H9 (cell line): ENCODE results near the gene JCHAIN. TPM values are rescaled to one million over a fixed set of nuclear protein-coding genes. Genes with fewer than 3 reads are reported as not detected.

Experiments used
- DNase-seq: peaks from one replicate; pipeline ENCODE4 v3.0.0-alpha.2; 2017
- H2AFZ ChIP-seq: one replicate; pipeline ENCODE4 v1.6.1; 2013; ENCODE audit warnings: mild to moderate bottlenecking, low read length, control low read depth, moderate library complexity
- H2AK5ac ChIP-seq: 2 replicates; pipeline ENCODE4 v1.6.1; 2013; ENCODE audit warnings: low read length, control low read depth, mixed read lengths; ENCODE audit not compliant: insufficient read length
- H2BK120ac ChIP-seq: one replicate; pipeline ENCODE4 v1.6.1; 2013; ENCODE audit warnings: low read depth, mild to moderate bottlenecking, low read length, control low read depth, inconsistent platforms; ENCODE audit not compliant: poor library complexity, severe bottlenecking
- H2BK12ac ChIP-seq: 2 replicates; pipeline ENCODE4 v1.6.1; 2013; ENCODE audit warnings: low read length, control low read depth, mixed read lengths, low read depth; ENCODE audit not compliant: insufficient read length
- H2BK15ac ChIP-seq: 2 replicates; pipeline ENCODE4 v1.6.1; 2013; ENCODE audit warnings: low read depth, low read length, control low read depth
- H2BK20ac ChIP-seq: one replicate; pipeline ENCODE4 v1.6.1; 2013; ENCODE audit warnings: low read depth, mild to moderate bottlenecking, low read length, control low read depth, inconsistent platforms; ENCODE audit not compliant: poor library complexity, severe bottlenecking
- H2BK5ac ChIP-seq: 2 replicates; pipeline ENCODE4 v1.6.1; 2013; ENCODE audit warnings: low read length, control low read depth, mixed read lengths; ENCODE audit not compliant: insufficient read length
- H3K14ac ChIP-seq: 2 replicates; pipeline ENCODE4 v1.6.1; 2013; ENCODE audit warnings: low read length, control low read depth; ENCODE audit not compliant: insufficient read depth
- H3K18ac ChIP-seq: 2 replicates; pipeline ENCODE4 v1.6.1; 2013; ENCODE audit warnings: low read depth, mild to moderate bottlenecking, mixed read lengths, low read length, control low read depth; ENCODE audit not compliant: insufficient read length
- H3K23ac ChIP-seq: 2 replicates; pipeline ENCODE4 v1.6.1; 2013; ENCODE audit warnings: low read length, control low read depth, mixed read lengths, low read depth; ENCODE audit not compliant: insufficient read length
- H3K23me2 ChIP-seq: 2 replicates; pipeline ENCODE4 v1.6.1; 2013; ENCODE audit warnings: low read depth, mild to moderate bottlenecking, mixed read lengths, low read length, control low read depth; ENCODE audit not compliant: insufficient read length, poor library complexity, severe bottlenecking
- H3K27ac ChIP-seq: 2 replicates; pipeline ENCODE4 v1.5.1; 2013; ENCODE audit warnings: low read length, control low read depth, mixed read lengths, low read depth; ENCODE audit not compliant: insufficient read length
- H3K27me3 ChIP-seq: 2 replicates; pipeline ENCODE4 v1.6.1; 2013; ENCODE audit warnings: low read length, control low read depth, inconsistent platforms; ENCODE audit not compliant: insufficient read depth
- H3K4ac ChIP-seq: 2 replicates; pipeline ENCODE4 v1.6.1; 2013; ENCODE audit warnings: low read depth, mild to moderate bottlenecking, control low read depth, inconsistent platforms, low read length, moderate library complexity
- H3K4me1 ChIP-seq: 2 replicates; pipeline ENCODE4 v1.6.1; 2013; ENCODE audit warnings: low read length, control low read depth, inconsistent platforms; ENCODE audit not compliant: insufficient read depth
- H3K4me2 ChIP-seq: 2 replicates; pipeline ENCODE4 v1.6.1; 2013; ENCODE audit warnings: low read length, control low read depth, mixed read lengths; ENCODE audit not compliant: insufficient read length, insufficient read depth
- H3K56ac ChIP-seq: 2 replicates; pipeline ENCODE4 v1.6.1; 2013; ENCODE audit warnings: low read depth, mild to moderate bottlenecking, mixed read lengths, low read length, control low read depth; ENCODE audit not compliant: insufficient read length
- H3K79me1 ChIP-seq: 2 replicates; pipeline ENCODE4 v1.6.1; 2013; ENCODE audit warnings: low read depth, mild to moderate bottlenecking, moderate library complexity, low read length, control low read depth, inconsistent platforms; ENCODE audit not compliant: insufficient read depth, poor library complexity, severe bottlenecking
- H3K79me2 ChIP-seq: 2 replicates; pipeline ENCODE4 v1.6.1; 2013; ENCODE audit warnings: low read length, control low read depth, inconsistent platforms; ENCODE audit not compliant: insufficient read depth
- H3K9ac ChIP-seq: 2 replicates; pipeline ENCODE4 v1.6.1; 2013; ENCODE audit warnings: low read length, control low read depth, mixed read lengths; ENCODE audit not compliant: insufficient read length; ENCODE audit errors: extremely low read depth
- H3K9me3 ChIP-seq: one replicate; pipeline ENCODE4 v1.6.1; 2013; ENCODE audit warnings: low read depth, low read length, inconsistent platforms; ENCODE audit not compliant: control insufficient read depth
- H3T11ph ChIP-seq: one replicate; pipeline ENCODE4 v1.6.1; 2013; ENCODE audit warnings: mild to moderate bottlenecking, low read length, control low read depth, inconsistent platforms
- H4K20me1 ChIP-seq: one replicate; pipeline ENCODE4 v1.6.1; 2013; ENCODE audit not compliant: control insufficient read depth, insufficient read length, insufficient read depth
- H4K5ac ChIP-seq: 2 replicates; pipeline ENCODE4 v1.6.1; 2013; ENCODE audit warnings: low read depth, mild to moderate bottlenecking, mixed read lengths, low read length, control low read depth; ENCODE audit not compliant: insufficient read length
- H4K8ac ChIP-seq: replicated peaks from 2 replicates; pipeline ENCODE4 v1.6.1; 2013; ENCODE audit warnings: low read length, control low read depth, mixed read lengths, low read depth; ENCODE audit not compliant: insufficient read length
- H4K91ac ChIP-seq: 2 replicates; pipeline ENCODE4 v1.6.1; 2013; ENCODE audit warnings: low read depth, mild to moderate bottlenecking, moderate library complexity, mixed read lengths, low read length, control low read depth; ENCODE audit not compliant: insufficient read length
- H3K27ac Mint-ChIP-seq, 3 experiments: 2 replicates in 2 of 3; 3 replicates in 1 of 3; pipeline ENCODE4 v1.8.0; 2020 to 2021; ENCODE audit warnings: mixed read lengths in 3 of 3, mild to moderate bottlenecking in 1 of 3, moderate library complexity in 1 of 3
- H3K27me3 Mint-ChIP-seq: 2 replicates; pipeline ENCODE4 v1.8.0; 2021; ENCODE audit warnings: low read depth, mild to moderate bottlenecking, moderate library complexity, mixed read lengths
- H3K36me3 Mint-ChIP-seq, 3 experiments: 2 replicates in 2 of 3; 3 replicates in 1 of 3; pipeline ENCODE4 v1.8.0; 2020 to 2021; ENCODE audit warnings: low read depth in 3 of 3, mixed read lengths in 3 of 3; ENCODE audit not compliant: insufficient read depth in 1 of 3
- H3K4me1 Mint-ChIP-seq, 2 experiments: 2 replicates each; pipeline ENCODE4 v1.8.0; 2020; ENCODE audit warnings: mixed read lengths in 2 of 2
- H3K4me3 Mint-ChIP-seq, 2 experiments: 2 replicates in 1 of 2; 3 replicates in 1 of 2; pipeline ENCODE4 v1.8.0; 2020 to 2021; ENCODE audit warnings: mild to moderate bottlenecking in 2 of 2, mixed read lengths in 2 of 2, moderate library complexity in 1 of 2
- H3K9me3 Mint-ChIP-seq, 2 experiments: 2 replicates in 1 of 2; 3 replicates in 1 of 2; pipeline ENCODE4 v1.8.0; 2020; ENCODE audit warnings: mild to moderate bottlenecking in 2 of 2, mixed read lengths in 2 of 2, moderate library complexity in 1 of 2
- WGBS: extraction: QIAGEN DNeasy Blood & Tissue Kit; methylation state at CpG from one replicate; pipeline ENCODE4 v1.1.7; 2013; ENCODE audit warnings: missing lambda C conversion rate, low lambda C conversion rate, mixed read lengths; ENCODE audit not compliant: insufficient read length; ENCODE audit errors: extremely low coverage; 5-methylcytosine and 5-hydroxymethylcytosine counted together
- total RNA-seq: library from RNA; stranded (reverse); gene quantifications from 2 replicates; pipeline ENCODE4 v1.2.1, GENCODE V29; 2021
- TF ChIP-seq, protein P1 (sequence below): fragments of 200-600 bp; sonication (generic); conservative IDR thresholded peaks from 3 replicates; pipeline ENCODE4 v1.8.0; 2021; ENCODE audit warnings: antibody characterized with exemption, mild to moderate bottlenecking

Gene JCHAIN
- total RNA-seq, 1 experiment from 2014 or later, result not detected

DNA sequence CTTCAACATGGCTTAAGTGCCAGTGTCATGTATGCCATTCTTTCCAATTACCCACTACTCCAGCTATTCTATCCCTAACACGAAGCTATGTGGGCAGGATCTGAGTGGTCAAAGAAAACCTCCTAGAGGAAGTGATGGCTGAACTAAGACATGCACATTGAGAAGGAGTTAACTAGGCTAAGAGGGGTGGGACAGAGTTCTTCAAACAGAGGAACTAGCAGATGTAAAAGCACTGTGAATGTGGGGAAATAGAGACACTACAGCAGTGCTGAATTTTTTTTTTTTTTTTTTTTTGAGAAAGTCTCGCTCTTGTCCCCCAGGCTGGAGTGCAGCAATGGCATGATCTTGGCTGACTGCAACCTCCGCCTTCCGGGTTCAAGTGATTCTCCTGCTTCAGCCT lies 6.2 kb downstream of the JCHAIN start:
- Histone ChIP-seq H2BK5ac (no peak overlapping the region), H2BK12ac (no peak overlapping the region), H2AFZ (no peak overlapping the region), H4K20me1 (no peaks in the 10 kb centered on the region), H3K18ac (no peak overlapping the region), H3K79me1 (no peaks in the 10 kb centered on the region), H3K56ac (no peak overlapping the region), H2BK15ac (no peak overlapping the region), H3K4me1 (no peaks in the 10 kb centered on the region), H3K27ac (no peak overlapping the region), H3K9me3 (no peaks in the 10 kb centered on the region), H3K23ac (no peak overlapping the region), H3K79me2 (no peaks in the 10 kb centered on the region), H4K5ac (no peak overlapping the region), H4K91ac (no peak overlapping the region), H3K4me2 (no peak overlapping the region), H3K9ac (no peak overlapping the region), H3K4ac (no peak overlapping the region), H2AK5ac (no peak overlapping the region), H2BK20ac (no peak overlapping the region), H3T11ph (no peak overlapping the region), H4K8ac (no peak overlapping the region), H3K27me3 (no peaks in the 10 kb centered on the region), H3K23me2 (no peaks in the 10 kb centered on the region), H2BK120ac (no peak overlapping the region), H3K14ac (no peak overlapping the region)
- Mint-ChIP-seq H3K27ac (no peak overlapping the region), H3K36me3 (no peaks in the 10 kb centered on the region), H3K27me3 (no peaks in the 10 kb centered on the region), H3K4me1 (no peaks in the 10 kb centered on the region), H3K4me3 (no peak overlapping the region), H3K9me3 (no peaks in the 10 kb centered on the region)
- TF ChIP-seq, protein P1, sequence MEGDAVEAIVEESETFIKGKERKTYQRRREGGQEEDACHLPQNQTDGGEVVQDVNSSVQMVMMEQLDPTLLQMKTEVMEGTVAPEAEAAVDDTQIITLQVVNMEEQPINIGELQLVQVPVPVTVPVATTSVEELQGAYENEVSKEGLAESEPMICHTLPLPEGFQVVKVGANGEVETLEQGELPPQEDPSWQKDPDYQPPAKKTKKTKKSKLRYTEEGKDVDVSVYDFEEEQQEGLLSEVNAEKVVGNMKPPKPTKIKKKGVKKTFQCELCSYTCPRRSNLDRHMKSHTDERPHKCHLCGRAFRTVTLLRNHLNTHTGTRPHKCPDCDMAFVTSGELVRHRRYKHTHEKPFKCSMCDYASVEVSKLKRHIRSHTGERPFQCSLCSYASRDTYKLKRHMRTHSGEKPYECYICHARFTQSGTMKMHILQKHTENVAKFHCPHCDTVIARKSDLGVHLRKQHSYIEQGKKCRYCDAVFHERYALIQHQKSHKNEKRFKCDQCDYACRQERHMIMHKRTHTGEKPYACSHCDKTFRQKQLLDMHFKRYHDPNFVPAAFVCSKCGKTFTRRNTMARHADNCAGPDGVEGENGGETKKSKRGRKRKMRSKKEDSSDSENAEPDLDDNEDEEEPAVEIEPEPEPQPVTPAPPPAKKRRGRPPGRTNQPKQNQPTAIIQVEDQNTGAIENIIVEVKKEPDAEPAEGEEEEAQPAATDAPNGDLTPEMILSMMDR, result no peak
- no CpG with 5 or more reads among the region's 4 CpGs for WGBS
- DNase-seq, result no peak
